KMS-11 (cell line): ENCODE results near the gene GTF2I.

Experiments
- H2AFZ ChIP-seq: fragments of 200-600 bp; sonication (generic); 2 replicates; pipeline ENCODE4 v1.6.1; 2016; ENCODE audit warnings: antibody characterized with exemption, mixed run types, low read depth
- H3K27ac ChIP-seq: fragments of 200-600 bp; sonication (generic); 2 replicates; pipeline ENCODE4 v1.6.1; 2016; ENCODE audit warnings: mild to moderate bottlenecking, mixed run types
- H3K27me3 ChIP-seq: fragments of 200-600 bp; sonication (generic); 2 replicates; pipeline ENCODE4 v1.6.1; 2017; ENCODE audit warnings: mild to moderate bottlenecking, low read depth, mixed run types, moderate library complexity; ENCODE audit not compliant: insufficient read depth
- H3K36me3 ChIP-seq: fragments of 200-600 bp; sonication (generic); 2 replicates; pipeline ENCODE4 v1.6.1; 2017; ENCODE audit warnings: mild to moderate bottlenecking, mixed run types; ENCODE audit not compliant: insufficient read depth
- H3K4me1 ChIP-seq: fragments of 200-600 bp; sonication (generic); 2 replicates; pipeline ENCODE4 v1.6.1; 2016; ENCODE audit warnings: mild to moderate bottlenecking, low read depth, mixed run types; ENCODE audit not compliant: poor library complexity, severe bottlenecking
- H3K4me2 ChIP-seq: fragments of 200-600 bp; sonication (generic); 2 replicates; pipeline ENCODE4 v1.7.0; 2016; ENCODE audit warnings: mild to moderate bottlenecking, mixed run types
- H3K4me3 ChIP-seq: fragments of 200-600 bp; sonication (generic); IDR thresholded peaks from 2 replicates; pipeline ENCODE4 v1.6.1; 2017; ENCODE audit warnings: low read depth, low read length, mixed read lengths; ENCODE audit not compliant: insufficient read depth
- H3K79me2 ChIP-seq: fragments of 200-600 bp; sonication (generic); 2 replicates; pipeline ENCODE4 v1.6.1; 2016; ENCODE audit warnings: low read depth, mixed run types; ENCODE audit not compliant: insufficient read depth
- H3K9ac ChIP-seq: fragments of 200-600 bp; sonication (generic); 2 replicates; pipeline ENCODE4 v1.6.1; 2016; ENCODE audit warnings: mild to moderate bottlenecking, mixed run types
- H4K20me1 ChIP-seq: fragments of 200-600 bp; sonication (generic); 2 replicates; pipeline ENCODE4 v1.6.1; 2016; ENCODE audit warnings: mild to moderate bottlenecking, mixed run types; ENCODE audit not compliant: insufficient read depth
- TF ChIP-seq, protein P1 (sequence below): fragments of 200-600 bp; sonication (generic); conservative IDR thresholded peaks from 2 replicates; pipeline ENCODE4 v1.6.1; 2017; ENCODE audit warnings: low read depth, mild to moderate bottlenecking, antibody characterized with exemption, low read length, moderate library complexity, mixed read lengths

Gene GTF2I

DNA sequence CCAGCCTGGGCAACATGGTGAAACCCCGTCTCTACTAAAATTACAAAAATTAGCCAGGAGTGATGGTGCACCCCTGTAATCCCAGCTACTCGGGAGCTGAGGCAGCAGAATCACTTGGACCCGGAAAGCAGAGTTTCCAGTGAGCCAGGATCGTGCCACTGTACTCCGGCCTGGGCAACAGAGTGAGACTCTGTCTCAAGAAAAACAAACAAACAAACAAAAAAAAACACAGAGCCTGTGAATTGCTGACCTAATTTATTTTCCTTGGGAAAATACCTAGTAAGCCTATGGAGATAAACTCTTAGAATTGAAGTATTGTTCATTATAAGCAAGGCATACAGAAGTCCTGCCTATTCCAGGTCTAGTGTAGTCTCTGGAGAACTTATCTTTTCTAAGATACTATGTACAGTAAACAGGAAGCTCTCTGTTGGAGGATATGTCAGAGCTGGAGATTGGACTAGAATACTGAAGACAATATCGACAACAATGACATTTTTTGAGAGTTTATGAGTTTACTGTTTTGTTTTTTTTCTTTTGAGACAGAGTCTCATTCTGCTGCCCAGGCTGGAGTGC lies 14.9 kb downstream of the GTF2I start:
- H3K79me2 ChIP-seq = peaks cover 100% of the 10 kb centered on the region
- peaks cover 16% of the 10 kb centered on the region for H4K20me1 ChIP-seq
- peaks cover 30% of the 10 kb centered on the region for H3K4me1 ChIP-seq
- no peak overlapping the region for H2AFZ ChIP-seq
- no peak overlapping the region for H3K4me3 ChIP-seq
- TF ChIP-seq, protein P1, sequence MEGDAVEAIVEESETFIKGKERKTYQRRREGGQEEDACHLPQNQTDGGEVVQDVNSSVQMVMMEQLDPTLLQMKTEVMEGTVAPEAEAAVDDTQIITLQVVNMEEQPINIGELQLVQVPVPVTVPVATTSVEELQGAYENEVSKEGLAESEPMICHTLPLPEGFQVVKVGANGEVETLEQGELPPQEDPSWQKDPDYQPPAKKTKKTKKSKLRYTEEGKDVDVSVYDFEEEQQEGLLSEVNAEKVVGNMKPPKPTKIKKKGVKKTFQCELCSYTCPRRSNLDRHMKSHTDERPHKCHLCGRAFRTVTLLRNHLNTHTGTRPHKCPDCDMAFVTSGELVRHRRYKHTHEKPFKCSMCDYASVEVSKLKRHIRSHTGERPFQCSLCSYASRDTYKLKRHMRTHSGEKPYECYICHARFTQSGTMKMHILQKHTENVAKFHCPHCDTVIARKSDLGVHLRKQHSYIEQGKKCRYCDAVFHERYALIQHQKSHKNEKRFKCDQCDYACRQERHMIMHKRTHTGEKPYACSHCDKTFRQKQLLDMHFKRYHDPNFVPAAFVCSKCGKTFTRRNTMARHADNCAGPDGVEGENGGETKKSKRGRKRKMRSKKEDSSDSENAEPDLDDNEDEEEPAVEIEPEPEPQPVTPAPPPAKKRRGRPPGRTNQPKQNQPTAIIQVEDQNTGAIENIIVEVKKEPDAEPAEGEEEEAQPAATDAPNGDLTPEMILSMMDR = no peak
- H3K27me3 ChIP-seq = no peaks in the 10 kb centered on the region
- no peaks in the 10 kb centered on the region for H3K36me3 ChIP-seq
- no peak overlapping the region for H3K27ac ChIP-seq
- no peak overlapping the region for H3K4me2 ChIP-seq
- H3K9ac ChIP-seq = no peak overlapping the region

DNA sequence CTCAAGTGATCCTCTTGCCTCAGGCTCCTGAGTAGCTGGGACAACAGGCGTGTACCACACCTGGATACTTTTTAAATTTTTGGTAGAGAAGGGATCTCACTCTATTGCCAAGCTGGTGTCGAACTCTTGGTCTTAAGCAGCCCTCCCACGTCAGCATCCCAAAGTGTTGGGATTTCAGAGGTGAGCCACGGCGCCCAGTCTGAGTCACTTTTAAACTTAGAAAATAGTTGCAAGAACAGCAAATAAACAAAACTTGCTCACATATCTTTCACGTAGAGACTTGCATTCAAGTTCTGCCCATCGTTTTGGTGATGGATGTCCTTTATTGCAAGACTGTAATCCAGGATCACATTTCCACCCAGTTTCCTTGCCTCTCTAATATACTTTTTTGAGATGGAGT lies 16.6 kb downstream of the GTF2I start:
- peaks cover 27% of the 10 kb centered on the region for H3K4me1 ChIP-seq
- peaks cover 5% of the 10 kb centered on the region; the same call in 1 of the 2 replicates for H3K36me3 ChIP-seq
- peaks cover 16% of the 10 kb centered on the region for H4K20me1 ChIP-seq
- H3K27ac ChIP-seq = no peak overlapping the region
- TF ChIP-seq, protein P1 = no peak
- no peak overlapping the region for H3K4me3 ChIP-seq
- H3K79me2 ChIP-seq = peaks cover 100% of the 10 kb centered on the region
- no peak overlapping the region for H3K9ac ChIP-seq
- no peak overlapping the region for H3K4me2 ChIP-seq
- H2AFZ ChIP-seq = no peak overlapping the region
- H3K27me3 ChIP-seq = no peaks in the 10 kb centered on the region

DNA sequence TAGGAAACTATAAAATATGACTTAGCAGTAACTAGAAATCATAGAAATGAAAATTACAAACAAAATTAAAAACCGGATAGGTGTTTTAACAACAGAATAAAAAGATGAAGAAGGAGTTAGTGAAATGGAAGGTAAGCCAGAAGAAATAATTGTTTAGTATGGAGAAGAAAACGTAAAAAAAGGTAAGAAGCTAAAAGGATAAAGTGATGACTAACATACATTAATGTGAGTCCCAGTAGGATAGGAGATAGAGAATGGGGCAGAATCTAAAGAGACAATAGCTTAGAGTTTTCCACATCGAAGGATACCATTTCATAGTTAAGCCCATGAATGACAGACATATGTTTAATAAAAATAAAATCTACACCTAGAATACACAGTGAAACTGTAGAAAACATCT lies 25.3 kb downstream of the GTF2I start:
- Histone ChIP-seq H3K9ac (no peak overlapping the region), H2AFZ (no peak overlapping the region), H3K4me2 (no peak overlapping the region), H3K27me3 (no peaks in the 10 kb centered on the region), H3K27ac (no peak overlapping the region), H3K79me2 (peaks cover 98% of the 10 kb centered on the region), H4K20me1 (peaks cover 16% of the 10 kb centered on the region), H3K4me3 (no peak overlapping the region), H3K36me3 (peaks cover 7% of the 10 kb centered on the region; the same call in 1 of the 2 replicates), H3K4me1 (peaks cover 12% of the 10 kb centered on the region)
- TF ChIP-seq, protein P1 = no peak

DNA sequence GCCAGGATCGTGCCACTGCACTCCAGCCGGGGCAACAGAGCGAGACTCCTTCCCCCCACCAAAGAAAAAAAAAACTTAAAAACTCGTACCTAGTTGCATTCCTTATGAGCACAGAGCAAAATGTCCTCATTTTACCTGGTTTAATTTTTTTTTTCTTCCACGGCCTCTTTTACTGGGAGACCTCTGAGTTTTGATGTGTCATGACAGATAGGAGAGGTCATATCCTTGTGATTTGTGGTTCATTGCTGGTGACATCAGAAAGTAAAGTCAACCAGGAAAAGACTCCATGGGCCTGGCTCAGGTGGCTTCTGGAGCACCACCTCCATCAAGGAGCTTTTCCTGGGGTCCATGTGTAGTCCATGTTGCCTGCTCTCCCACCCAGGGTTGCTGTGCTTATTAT lies 26.3 kb downstream of the GTF2I start:
- Histone ChIP-seq H3K36me3 (peaks cover 4% of the 10 kb centered on the region; the same call in 1 of the 2 replicates), H2AFZ (no peak overlapping the region)

More for the DNA sequence above, 26.3 kb downstream of the GTF2I start:
- Histone ChIP-seq H3K4me1 (peaks cover 12% of the 10 kb centered on the region), H3K4me3 (no peak overlapping the region), H4K20me1 (peaks cover 16% of the 10 kb centered on the region), H3K9ac (no peak overlapping the region), H3K27ac (no peak overlapping the region), H3K4me2 (no peak overlapping the region), H3K79me2 (peaks cover 98% of the 10 kb centered on the region), H3K27me3 (no peaks in the 10 kb centered on the region)
- TF ChIP-seq, protein P1 = no peak
